Choroid plexus epithelial cell (primary cell): ENCODE measurements around the gene PHLDA1.

ENCODE experiments used
- DNase-seq: peaks from one replicate; pipeline ENCODE4 v3.0.0-alpha.2; 2010; ENCODE audit warnings: low read depth
- H3K4me3 ChIP-seq: 2 replicates; pipeline ENCODE4 v1.5.1; 2011; ENCODE audit warnings: low read depth, mild to moderate bottlenecking, control low read depth, low read length, moderate library complexity
- CTCF ChIP-seq: conservative IDR thresholded peaks from 2 replicates; pipeline ENCODE4 v1.5.1; 2011; ENCODE audit warnings: low read depth, mild to moderate bottlenecking, control low read depth, inconsistent platforms, low read length, moderate library complexity

The PHLDA1 gene

GRCh38 chr12:76018672-76019071 lies 12.9 kb downstream of the PHLDA1 start:
- no peak for TF ChIP-seq CTCF
- H3K4me3 ChIP-seq = no peak overlapping the region
- no peak for DNase-seq

- peak; percentile 88 for DNase-seq
- H3K4me3 ChIP-seq = no peak overlapping the region
- TF ChIP-seq CTCF = no peak
Measured at GRCh38 chr12:76018111-76018510, 13.5 kb downstream of the PHLDA1 start.

- no peak for TF ChIP-seq CTCF
- DNase-seq = no peak
- no peak overlapping the region for H3K4me3 ChIP-seq
Measured at GRCh38 chr12:76014007-76014406, 17.6 kb downstream of the PHLDA1 start.

- no peak overlapping the region for H3K4me3 ChIP-seq
- TF ChIP-seq CTCF = no peak
- no peak for DNase-seq
Measured at GRCh38 chr12:76013603-76014002, 18.0 kb downstream of the PHLDA1 start.

GRCh38 chr12:76012644-76013043 lies 18.9 kb downstream of the PHLDA1 start:
- no peak for DNase-seq
- no peak overlapping the region for H3K4me3 ChIP-seq
- no peak for TF ChIP-seq CTCF

- no peak for TF ChIP-seq CTCF
- no peak overlapping the region for H3K4me3 ChIP-seq
- no peak for DNase-seq
Measured at GRCh38 chr12:76010732-76011458, 20.7 kb downstream of the PHLDA1 start.

- TF ChIP-seq CTCF = no peak
Measured at GRCh38 chr12:76008428-76008827, 23.1 kb downstream of the PHLDA1 start.

More at GRCh38 chr12:76008428-76008827, 23.1 kb downstream of the PHLDA1 start:
- DNase-seq = no peak
- H3K4me3 ChIP-seq = no peak overlapping the region
